GM12878 (cell line): ENCODE measurements around the gene CASK. TPM values are rescaled to one million over a fixed set of nuclear protein-coding genes. Genes with fewer than 3 reads are reported as not detected.

Source experiments
- ATAC-seq: fragments of 200-7000 bp; cut with Tn5 transposase; 3 replicates; pipeline ENCODE4 v1.9.1; 2020; ENCODE audit warnings: mild to moderate bottlenecking, moderate library complexity
- BruUV-seq: library from RNA; stranded (reverse); fragments of 400-500 nt; replicated peaks from 2 replicates; lab custom pipeline; 2021; lab: Mats Ljungman, UMichigan
- CTCF ChIA-PET: fragments of 300-600 bp; sonication (Branson Sonifier 250); formaldehyde crosslinking; extraction: SDS; loops from one replicate; lab custom pipeline; 2021; ENCODE audit warnings: inconsistent platforms; lab: Yijun Ruan, JAX
- POLR2A ChIA-PET: fragments of 350-600 bp; formaldehyde crosslinking; extraction: SDS; loops from one replicate; lab custom pipeline; 2021; ENCODE audit warnings: inconsistent platforms; lab: Charles Lee
- RAD21 ChIA-PET: fragments of 300-600 bp; sonication (Branson Sonifier 250); formaldehyde crosslinking; loops from one replicate; lab custom pipeline; 2023; ENCODE audit warnings: antibody characterized with exemption; ENCODE audit not compliant: unreplicated experiment; lab: Charles Lee
- SMC1A ChIA-PET: fragments of 300-600 bp; sonication (Branson Sonifier 250); formaldehyde crosslinking; loops from one replicate; lab custom pipeline; 2023; ENCODE audit not compliant: unreplicated experiment, uncharacterized antibody; lab: Charles Lee
- DNase-seq: peaks from one replicate; pipeline ENCODE4 v3.0.0-alpha.2; 2011; ENCODE audit warnings: low read depth, low spot score
- FAIRE-seq: peaks from 3 replicates; lab custom pipeline; 2011; peaks lifted over from hg19 to GRCh38; lab: Jason Lieb, UNC
- H2AFZ ChIP-seq: 2 replicates; pipeline ENCODE4 v1.6.0; 2011; ENCODE audit warnings: low read depth, low read length, control low read depth; ENCODE audit not compliant: control insufficient read depth
- H3K27ac ChIP-seq: 2 replicates; pipeline ENCODE4 v1.5.1; 2011; ENCODE audit warnings: control low read depth; ENCODE audit not compliant: control insufficient read depth, insufficient read depth
- H3K27me3 ChIP-seq, 2 experiments: replicated peaks in 1 of 2; 2 replicates each; pipeline versions ENCODE4 v1.6.0 to v1.6.1; 2011; ENCODE audit warnings: low read length in 1 of 2; ENCODE audit not compliant: control insufficient read depth in 2 of 2, insufficient read depth in 2 of 2
- H3K36me3 ChIP-seq, 2 experiments: 2 replicates each; pipeline ENCODE4 v1.5.1; 2011; ENCODE audit warnings: low read length in 1 of 2; ENCODE audit not compliant: control insufficient read depth in 2 of 2, insufficient read depth in 2 of 2
- H3K4me1 ChIP-seq: 2 replicates; pipeline ENCODE4 v1.6.1; 2011; ENCODE audit warnings: mild to moderate bottlenecking, low read length, moderate library complexity, mixed read lengths; ENCODE audit not compliant: control insufficient read depth, insufficient read depth
- H3K4me2 ChIP-seq: 2 replicates; pipeline ENCODE4 v1.6.0; 2011; ENCODE audit warnings: control low read depth; ENCODE audit not compliant: control insufficient read depth, insufficient read depth
- H3K4me3 ChIP-seq: fragments of 200-600 bp; sonication (generic); 2 replicates; pipeline ENCODE4 v1.5.1; 2016
- H3K79me2 ChIP-seq: 2 replicates; pipeline ENCODE4 v1.6.0; 2011; ENCODE audit warnings: low read length; ENCODE audit not compliant: control insufficient read depth, insufficient read depth
- H3K9ac ChIP-seq: 2 replicates; pipeline ENCODE4 v1.8.0; 2011; ENCODE audit warnings: low read length, control low read depth, mixed read lengths; ENCODE audit not compliant: control insufficient read depth, insufficient read depth
- H3K9me3 ChIP-seq: replicated peaks from 3 replicates; pipeline ENCODE4 v1.5.1; 2011; ENCODE audit warnings: mild to moderate bottlenecking, low read length; ENCODE audit not compliant: control insufficient read depth, insufficient read depth
- H4K20me1 ChIP-seq: 2 replicates; pipeline ENCODE4 v1.6.0; 2011; ENCODE audit not compliant: control insufficient read depth, insufficient read depth
- ASH2L ChIP-seq: fragments of 300-600, 200-600 bp; sonication (generic); IDR thresholded peaks from 2 replicates; pipeline ENCODE4 v1.6.1; 2017; ENCODE audit warnings: low read depth, mild to moderate bottlenecking, borderline replicate concordance
- ATF2 ChIP-seq: IDR thresholded peaks from 2 replicates; pipeline ENCODE4 v1.6.1; 2012; ENCODE audit warnings: low read length, inconsistent platforms
- HCFC1 ChIP-seq: fragments of 150-350 bp; IDR thresholded peaks from 2 replicates; pipeline ENCODE4 v1.6.1; 2014; ENCODE audit warnings: low read length
- IRF5 ChIP-seq: fragments of 450-650 bp; IDR thresholded peaks from 2 replicates; pipeline ENCODE4 v1.6.1; 2017; ENCODE audit warnings: borderline replicate concordance
- MXI1 ChIP-seq: fragments of 150-350 bp; IDR thresholded peaks from 2 replicates; pipeline ENCODE4 v1.6.1; 2011; ENCODE audit warnings: low read depth, mild to moderate bottlenecking, inconsistent platforms, low read length, improper control_type of control experiment
- NR2C1 ChIP-seq: fragments of 450-650 bp; IDR thresholded peaks from 2 replicates; pipeline ENCODE4 v1.6.1; 2017; ENCODE audit warnings: antibody characterized with exemption, mild to moderate bottlenecking, moderate library complexity
- RAD21 ChIP-seq: IDR thresholded peaks from 2 replicates; pipeline ENCODE4 v1.6.1; 2011; ENCODE audit warnings: mild to moderate bottlenecking, low read depth, low read length, moderate library complexity; ENCODE audit not compliant: insufficient read depth
- RELA ChIP-seq: fragments of 450-650 bp; IDR thresholded peaks from 2 replicates; pipeline ENCODE4 v1.8.0; 2014; ENCODE audit warnings: borderline replicate concordance; ENCODE audit not compliant: partially characterized antibody
- SMC3 ChIP-seq: IDR thresholded peaks from 2 replicates; pipeline ENCODE4 v1.6.1; 2011; ENCODE audit warnings: low read length, improper control_type of control experiment, borderline replicate concordance
- SUPT20H ChIP-seq: IDR thresholded peaks from 2 replicates; pipeline ENCODE4 v1.6.1; 2011; ENCODE audit warnings: low read depth, mild to moderate bottlenecking, low read length, moderate library complexity, borderline replicate concordance; ENCODE audit not compliant: control insufficient read depth
- USF1 ChIP-seq: IDR thresholded peaks from 2 replicates; pipeline ENCODE4 v1.6.1; 2011; ENCODE audit warnings: borderline replicate concordance, low read depth, mild to moderate bottlenecking, moderate library complexity, mixed read lengths, low read length; ENCODE audit not compliant: insufficient read depth; ENCODE audit errors: extremely low read length
- WGBS: methylation state at CpG from one replicate; pipeline ENCODE4 v1.1.6; 2016; ENCODE audit warnings: low lambda C conversion rate; ENCODE audit not compliant: insufficient replicate concordance, insufficient coverage; ENCODE audit errors: missing lambda C conversion rate; 5-methylcytosine and 5-hydroxymethylcytosine counted together
- in situ Hi-C: fragments of 300-500 bp; cut with MboI; formaldehyde crosslinking; loops from 9 replicates; pipeline ENCODE4 v1.14.3; 2018; ENCODE audit warnings: mixed read lengths
- intact Hi-C: fragments of 100-400 bp; cut with micrococcal nuclease; formaldehyde crosslinking; loops from one replicate; pipeline ENCODE4 v1.14.2; 2022; ENCODE audit not compliant: unreplicated experiment
- polyA plus RNA-seq, 11 experiments: library from polyadenylated mRNA; depleted of rRNA in 4 of 11; unstranded in 6 of 11; stranded (reverse) in 5 of 11; fragments of >200 nt; fragmentation: Nextera tagmentation in 4 of 11; fragmentation: Illumina TruSeq in 1 of 11; extraction: Ambion mirVana in 4 of 11; extraction: Trizol in 1 of 11; gene quantifications; 1 replicate in 1 of 11; 2 replicates in 10 of 11; pipeline versions ENCODE4 v1.2.1 to v1.2.3, GENCODE V29; 2011 to 2016; ENCODE audit warnings: inconsistent platforms in 2 of 11, missing spikeins in 2 of 11, low read depth in 1 of 11
- total RNA-seq, 4 experiments: library from RNA; depleted of rRNA in 3 of 4; stranded (reverse); fragments of >200 nt in 3 of 4; fragmentation: Illumina TruSeq in 1 of 4; extraction: Trizol in 1 of 4; gene quantifications; 2 replicates each; pipeline versions ENCODE4 v1.2.1 to v1.2.3, GENCODE V29; 2013 to 2021

Gene CASK
- total and polyA plus RNA-seq, 10 of the 15 experiments (the other 5 are each of a cell fraction or from before 2014, with no cell fraction given): 0.60 to 45.9 (median 4.8) TPM

- no peak overlapping the region for H3K4me2 ChIP-seq
- H3K4me3 ChIP-seq: no peak overlapping the region
- no peak overlapping the region for H2AFZ ChIP-seq
- CTCF ChIA-PET: no interaction called here
- POLR2A ChIA-PET: no interaction called here
- no peak overlapping the region for H3K9ac ChIP-seq
- RAD21 ChIA-PET: no interaction called here
- H4K20me1 ChIP-seq: no peaks in the 10 kb centered on the region
- FAIRE-seq (no peak), DNase-seq (no peak), ATAC-seq (no peak)
- H3K9me3 ChIP-seq: peaks cover 8% of the 10 kb centered on the region; the same call in 2 of the 3 replicates
- peaks cover 10% of the 10 kb centered on the region; the same call in 1 of the 2 replicates for H3K4me1 ChIP-seq
- no TSS peak for BruUV-seq
- SMC1A ChIA-PET: interaction anchor here (0.6 to 1.8 kb wide), 2 partner anchors 9 to 38 kb away, joined by 3 to 8 read pairs; no protein-coding TSS in a partner anchor
- no peak for TF ChIP-seq HCFC1
- no peak for TF ChIP-seq USF1
- no peak for TF ChIP-seq MXI1
- no peak for TF ChIP-seq SMC3
- TF ChIP-seq ASH2L: no peak
- TF ChIP-seq NR2C1: no peak
- TF ChIP-seq ATF2: no peak
- TF ChIP-seq RELA: no peak
- no peak for TF ChIP-seq SUPT20H
- TF ChIP-seq IRF5: no peak
- no peak for TF ChIP-seq RAD21
- no peaks in the 10 kb centered on the region for H3K79me2 ChIP-seq
- intact Hi-C loops (no loop called here), in situ Hi-C loops (no loop called here)
- no peaks in the 10 kb centered on the region for H3K36me3 ChIP-seq
- no peaks in the 10 kb centered on the region for H3K27me3 ChIP-seq
- WGBS: 56% methylated on average over 5 of the region's 5 CpGs
- H3K27ac ChIP-seq: no peak overlapping the region
These were observed 207.1 kb downstream of the CASK start for GRCh38 chrX:41716222-41716621.
